Mononuclear cell (primary cell): Measurements from ENCODE around the gene MOB3A. TPM values are rescaled to one million over a fixed set of nuclear protein-coding genes. Genes with fewer than 3 reads are reported as not detected.

Source experiments
- H3K27me3 ChIP-seq: 2 replicates; pipeline ENCODE4 v1.6.0; 2011; ENCODE audit warnings: low read length, control low read depth; ENCODE audit not compliant: insufficient read depth
- H3K4me1 ChIP-seq: 2 replicates; pipeline ENCODE4 v1.5.1; 2011; ENCODE audit warnings: mild to moderate bottlenecking, low read length, control low read depth; ENCODE audit not compliant: insufficient read depth
- H3K4me3 ChIP-seq: 2 replicates; pipeline ENCODE4 v1.5.1; 2011; ENCODE audit warnings: mild to moderate bottlenecking, low read length, moderate library complexity
- H3K9me3 ChIP-seq: 2 replicates; pipeline ENCODE4 v1.5.1; 2011; ENCODE audit warnings: low read depth, mild to moderate bottlenecking, control low read depth, low read length
- total RNA-seq: library from RNA; depleted of rRNA; stranded (reverse); fragments of >200 nt; gene quantifications from one replicate; pipeline ENCODE4 v1.2.3, GENCODE V29; 2012

MOB3A gene
- total RNA-seq, 1 donor: 87.3 TPM

DNA sequence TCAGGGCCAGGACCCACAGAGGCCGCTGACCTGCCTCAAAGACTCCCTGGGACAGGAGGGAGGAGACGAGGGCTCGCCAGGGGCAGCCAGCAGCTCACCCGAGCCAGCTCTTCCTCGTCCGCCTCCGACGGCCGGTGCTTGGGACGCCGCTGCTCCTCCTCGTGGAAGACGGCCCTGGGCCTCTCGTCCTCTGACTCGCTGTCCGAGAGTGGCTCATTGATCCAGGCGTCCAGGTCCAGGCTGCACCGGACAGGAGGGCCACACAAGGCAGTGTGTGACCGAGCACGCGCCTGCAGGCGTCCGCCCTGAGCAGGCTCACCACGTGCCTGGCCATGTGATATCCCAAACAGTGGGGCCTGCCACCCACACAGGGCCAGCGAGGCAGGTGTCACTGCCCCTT is 20.4 kb upstream of the MOB3A start:
- Histone ChIP-seq H3K4me1 (no peaks in the 10 kb centered on the region), H3K27me3 (no peaks in the 10 kb centered on the region), H3K4me3 (no peak overlapping the region), H3K9me3 (no peaks in the 10 kb centered on the region)

DNA sequence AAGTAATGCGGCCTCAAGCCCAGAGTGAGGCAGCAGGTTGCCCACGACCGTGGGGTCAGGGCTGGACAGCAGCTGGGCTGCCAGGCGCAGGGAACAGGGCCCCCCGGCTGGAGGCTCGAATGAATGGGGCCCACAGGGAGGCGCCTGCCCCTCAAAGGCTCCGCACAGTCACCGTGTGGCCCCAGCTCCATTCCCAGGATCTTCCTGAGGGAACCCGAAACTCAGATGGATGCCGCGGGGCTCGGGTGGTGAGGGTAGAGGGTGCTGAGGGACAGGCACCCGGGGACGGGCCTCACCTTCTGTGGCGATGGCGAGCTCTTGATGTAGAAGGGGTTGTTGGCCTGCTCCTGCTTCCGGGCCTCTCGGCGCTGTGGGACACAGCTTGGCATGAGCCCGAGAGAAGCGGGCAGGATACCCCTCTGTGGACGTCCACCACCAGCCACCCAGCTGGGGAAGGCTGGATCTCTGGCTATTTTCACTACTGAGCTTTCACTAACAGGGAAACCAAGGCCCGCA is 19.8 kb upstream of the MOB3A start:
- H3K9me3 ChIP-seq: no peaks in the 10 kb centered on the region
- no peaks in the 10 kb centered on the region for H3K4me1 ChIP-seq
- H3K27me3 ChIP-seq: no peaks in the 10 kb centered on the region
- H3K4me3 ChIP-seq: no peak overlapping the region

DNA sequence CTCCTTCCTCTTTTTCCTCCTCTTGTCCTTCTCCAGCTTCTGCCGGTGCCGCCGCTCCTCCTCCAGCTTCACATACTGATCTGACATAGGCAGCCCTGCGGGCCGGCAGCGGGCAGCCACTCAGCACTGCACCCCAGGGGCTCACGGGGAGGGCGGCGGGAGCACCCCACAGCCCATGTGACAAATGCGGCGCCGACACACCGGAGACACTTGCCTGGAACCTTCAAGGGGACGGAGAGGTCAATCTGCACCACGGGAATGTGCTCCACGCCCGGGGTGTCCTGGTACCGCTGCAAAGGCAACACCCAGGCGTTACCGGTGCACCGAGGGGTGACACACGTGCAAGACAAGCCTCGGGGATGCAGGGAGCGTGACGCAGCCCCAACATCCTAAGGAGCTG is 19.2 kb upstream of the MOB3A start:
- Histone ChIP-seq H3K27me3 (no peaks in the 10 kb centered on the region), H3K4me3 (no peak overlapping the region), H3K9me3 (no peaks in the 10 kb centered on the region), H3K4me1 (no peaks in the 10 kb centered on the region)

DNA sequence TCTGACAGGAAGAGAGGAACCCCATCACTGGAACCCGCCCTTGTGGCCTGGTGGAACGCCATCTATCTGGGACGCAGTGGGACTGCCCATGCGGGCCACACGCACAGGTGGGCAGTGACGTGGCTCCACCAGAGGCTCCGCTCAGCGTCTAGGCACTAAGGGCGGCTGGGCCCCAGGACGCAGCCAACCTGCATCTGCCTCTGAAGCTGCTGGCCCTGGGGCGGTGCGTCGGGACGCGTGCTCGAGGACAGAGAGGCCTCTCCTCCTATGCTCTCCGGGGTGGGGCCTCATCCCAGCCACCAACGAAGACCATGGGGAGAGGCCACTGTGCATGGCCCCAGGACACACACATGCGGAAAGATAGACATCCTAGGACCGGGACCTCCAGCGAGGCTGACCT is 18.7 kb upstream of the MOB3A start:
- no peaks in the 10 kb centered on the region for H3K27me3 ChIP-seq
- H3K9me3 ChIP-seq: no peaks in the 10 kb centered on the region
- no peaks in the 10 kb centered on the region for H3K4me1 ChIP-seq
- no peak overlapping the region for H3K4me3 ChIP-seq

DNA sequence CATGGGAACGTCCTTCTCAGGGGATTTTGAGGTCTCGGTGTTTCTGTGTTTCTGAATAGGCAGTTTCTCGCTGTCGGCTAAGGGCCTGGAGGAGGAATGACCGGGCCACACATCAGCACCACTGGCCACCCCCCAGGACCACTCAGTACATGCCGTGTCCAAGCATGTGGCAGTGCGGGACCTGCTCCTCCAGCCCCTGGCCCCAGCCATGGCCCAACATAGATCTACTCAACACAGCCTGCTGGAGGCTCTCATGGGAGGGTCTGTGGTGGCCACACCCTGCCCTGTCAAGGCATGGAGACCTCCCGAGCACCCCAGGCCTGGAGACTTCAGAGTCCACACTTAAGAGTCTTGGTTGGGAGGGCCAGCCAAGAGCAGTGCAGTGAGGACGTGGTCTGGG is 18.1 kb upstream of the MOB3A start:
- H3K4me1 ChIP-seq: no peaks in the 10 kb centered on the region
- H3K9me3 ChIP-seq: no peaks in the 10 kb centered on the region
- H3K27me3 ChIP-seq: no peaks in the 10 kb centered on the region
- H3K4me3 ChIP-seq: no peak overlapping the region

DNA sequence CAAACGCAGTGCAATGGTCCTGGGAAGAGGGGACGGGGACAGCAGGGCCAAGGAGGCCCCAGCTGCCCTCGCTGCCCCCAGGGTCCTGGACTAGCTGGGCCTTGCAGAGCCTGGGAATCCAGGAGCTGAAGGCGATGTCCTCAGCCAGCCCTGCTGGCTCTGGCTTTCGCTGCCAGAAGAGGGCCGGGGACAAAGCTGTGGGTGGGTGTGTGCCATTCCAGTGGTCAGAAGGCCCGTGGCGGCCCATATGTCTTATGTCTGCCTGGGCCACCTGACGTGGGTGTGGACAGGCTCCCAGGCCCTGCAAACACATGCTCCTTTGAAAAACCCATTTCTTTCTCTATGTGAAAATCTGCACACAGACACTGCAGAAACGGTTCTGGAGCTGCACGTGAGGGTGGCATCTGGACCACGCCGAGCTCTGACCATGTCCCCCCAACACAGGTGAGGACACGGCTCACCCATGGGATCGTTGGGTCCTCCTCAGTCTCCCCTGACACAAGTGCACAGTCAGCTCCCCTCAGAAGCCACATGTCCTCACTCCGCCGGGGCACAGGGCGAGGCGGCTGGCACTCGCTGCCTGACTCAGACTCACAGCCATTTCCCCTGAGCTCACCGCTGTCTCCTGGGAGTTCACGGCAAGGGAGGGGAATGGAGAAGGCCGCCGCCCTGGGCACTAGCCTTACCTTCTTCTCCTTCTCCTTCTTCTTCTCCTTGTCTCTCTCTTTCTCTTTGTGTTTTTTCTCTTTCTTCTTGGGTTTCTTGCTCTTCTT is 17.5 kb upstream of the MOB3A start:
- Histone ChIP-seq H3K27me3 (no peaks in the 10 kb centered on the region), H3K4me1 (no peaks in the 10 kb centered on the region), H3K9me3 (no peaks in the 10 kb centered on the region), H3K4me3 (no peak overlapping the region)

DNA sequence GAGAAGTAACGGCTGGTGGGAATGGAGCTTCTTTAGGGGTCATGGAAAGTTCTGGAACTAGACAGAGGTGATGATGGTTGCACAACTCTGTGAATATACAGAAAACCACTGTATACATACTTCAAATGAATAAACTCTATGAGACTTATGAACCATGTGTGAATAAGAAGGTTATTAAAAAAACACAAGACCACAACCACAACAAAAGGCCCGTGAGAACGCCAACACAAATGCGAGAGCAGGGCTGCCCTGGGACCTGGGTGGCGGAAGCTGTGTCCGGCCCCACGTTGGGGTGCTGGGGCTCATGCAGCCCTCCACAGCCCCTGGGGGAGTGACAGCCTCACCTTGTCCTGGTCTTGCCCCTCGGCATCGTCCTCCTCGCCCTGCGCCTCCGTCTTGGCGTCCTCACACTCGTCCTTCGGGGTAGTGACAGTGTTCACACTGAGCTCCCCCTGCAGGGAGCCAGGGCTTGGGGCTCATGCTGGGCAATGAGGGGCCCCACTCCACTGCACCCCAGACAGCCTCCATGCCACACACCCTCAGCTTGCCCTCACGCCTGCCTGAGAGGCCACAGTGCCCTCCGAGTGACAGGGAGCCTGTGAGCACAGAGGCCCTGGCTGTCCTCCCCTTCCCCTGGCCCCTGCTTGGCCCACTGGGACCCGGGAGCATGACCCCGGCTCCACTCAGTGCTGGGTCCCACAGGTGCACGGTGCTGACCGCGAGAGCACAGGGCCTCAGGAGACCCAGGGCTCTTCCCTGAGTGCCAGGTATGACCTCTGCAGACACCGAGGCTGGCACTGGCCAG is 16.6 kb upstream of the MOB3A start:
- Histone ChIP-seq H3K27me3 (no peaks in the 10 kb centered on the region), H3K4me1 (no peaks in the 10 kb centered on the region), H3K9me3 (no peaks in the 10 kb centered on the region), H3K4me3 (no peak overlapping the region)

DNA sequence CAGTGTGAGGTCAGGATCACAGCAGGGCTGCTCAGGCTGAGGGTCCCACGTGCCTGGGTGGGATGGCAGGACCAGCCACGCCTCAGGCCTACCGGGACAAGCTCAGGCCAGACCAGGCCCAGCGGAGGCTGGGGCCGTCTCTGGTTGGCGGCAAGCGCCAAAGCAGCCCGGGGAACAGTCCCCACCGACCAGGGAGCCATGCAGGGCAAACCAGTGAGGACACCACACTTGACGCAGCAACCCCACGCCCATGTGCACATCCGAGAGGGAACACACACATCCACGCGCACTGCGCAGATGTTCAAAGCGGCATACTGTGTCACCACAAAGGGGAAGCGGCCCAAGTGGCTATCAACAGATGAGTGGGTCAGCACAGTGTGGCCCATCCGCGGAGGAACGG is 15.8 kb upstream of the MOB3A start:
- no peaks in the 10 kb centered on the region for H3K9me3 ChIP-seq
- H3K4me1 ChIP-seq: no peaks in the 10 kb centered on the region

DNA sequence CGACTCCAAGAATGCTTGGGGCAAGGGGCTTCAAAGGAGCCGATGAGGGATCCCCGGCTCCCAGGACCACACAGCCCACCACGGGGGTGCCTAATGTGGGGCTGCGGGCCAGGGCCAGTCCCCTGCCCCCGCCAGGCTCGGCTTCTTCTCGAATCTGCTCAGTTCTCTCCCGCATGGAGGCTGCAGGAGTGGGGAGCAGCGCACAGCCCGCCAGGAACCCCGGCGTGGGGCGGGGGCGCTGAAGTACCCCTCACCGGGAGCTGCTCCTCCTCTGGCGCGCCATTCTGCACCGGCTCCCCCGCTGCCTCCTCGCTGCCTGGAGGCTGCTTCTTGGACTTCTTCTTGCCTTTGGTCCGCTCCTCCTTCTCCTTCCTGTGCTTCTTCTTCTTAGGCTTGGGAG is 15.3 kb upstream of the MOB3A start:
- no peaks in the 10 kb centered on the region for H3K27me3 ChIP-seq
- H3K4me3 ChIP-seq: no peak overlapping the region
- H3K4me1 ChIP-seq: no peaks in the 10 kb centered on the region
- H3K9me3 ChIP-seq: no peaks in the 10 kb centered on the region

More for the DNA sequence above, 15.8 kb upstream of the MOB3A start:
- no peaks in the 10 kb centered on the region for H3K27me3 ChIP-seq
- H3K4me3 ChIP-seq: no peak overlapping the region

DNA sequence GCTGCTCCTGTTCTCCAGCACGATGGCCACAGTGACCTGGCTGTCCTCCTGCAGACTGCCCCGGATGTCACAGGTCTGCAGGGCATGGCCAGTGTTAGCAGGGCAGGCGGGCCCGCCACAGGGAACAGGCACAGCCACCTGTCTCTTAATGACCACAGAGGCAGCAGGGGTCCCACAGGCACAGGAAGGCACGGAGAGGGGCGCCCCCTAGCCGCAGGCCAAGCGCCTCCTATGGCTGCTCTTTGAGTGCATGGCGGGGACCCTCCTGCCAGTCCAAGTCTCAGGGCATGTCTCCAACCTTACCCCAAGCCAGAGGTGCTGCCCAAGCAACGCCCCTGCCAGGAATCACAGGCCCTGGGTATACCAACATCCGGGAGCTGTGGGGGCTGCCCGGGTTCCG is 14.7 kb upstream of the MOB3A start:
- H3K4me1 ChIP-seq: no peaks in the 10 kb centered on the region
- no peaks in the 10 kb centered on the region for H3K9me3 ChIP-seq
- H3K4me3 ChIP-seq: no peak overlapping the region
- no peaks in the 10 kb centered on the region for H3K27me3 ChIP-seq

DNA sequence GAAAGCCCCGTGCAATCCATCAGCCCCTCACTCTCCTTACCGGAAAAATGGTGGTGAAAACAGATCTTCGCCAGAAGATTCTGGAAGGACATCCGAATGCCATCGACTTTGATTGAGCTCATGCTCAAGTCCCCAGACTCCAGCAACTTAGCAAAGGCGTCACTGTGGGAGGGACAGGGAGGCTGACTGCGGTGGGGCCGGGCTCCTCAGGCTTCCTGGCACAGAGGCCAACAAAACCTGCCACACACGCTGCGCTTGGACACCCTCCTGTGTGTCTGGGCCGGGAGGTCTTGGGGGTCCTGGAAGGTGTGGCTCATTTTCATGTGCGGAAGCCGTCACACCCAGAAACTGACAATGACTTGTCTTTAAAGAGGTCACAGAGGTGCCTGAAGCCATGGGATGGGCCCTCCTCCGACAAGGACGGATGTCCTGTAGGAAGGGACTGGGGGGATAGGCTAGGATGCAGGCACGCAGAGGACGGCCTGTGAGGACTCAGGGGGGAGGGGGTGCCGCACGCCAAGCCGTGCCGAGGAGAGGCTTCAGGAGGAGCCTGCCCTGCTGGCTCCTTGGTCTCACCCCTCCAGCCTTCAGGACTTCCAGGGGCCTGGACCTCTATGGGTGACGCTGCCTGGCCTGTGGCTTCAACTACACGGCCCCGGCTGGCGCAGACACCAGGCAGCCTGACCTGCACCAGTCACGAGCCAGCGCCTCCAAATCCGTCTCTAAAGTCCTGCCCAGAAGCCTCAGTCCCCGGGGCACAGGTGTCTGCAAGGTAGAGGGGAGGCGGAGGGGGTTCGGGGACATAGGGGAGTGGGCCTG is 13.1 kb upstream of the MOB3A start:
- Histone ChIP-seq H3K4me3 (no peak overlapping the region), H3K9me3 (no peaks in the 10 kb centered on the region), H3K27me3 (no peaks in the 10 kb centered on the region), H3K4me1 (no peaks in the 10 kb centered on the region)

DNA sequence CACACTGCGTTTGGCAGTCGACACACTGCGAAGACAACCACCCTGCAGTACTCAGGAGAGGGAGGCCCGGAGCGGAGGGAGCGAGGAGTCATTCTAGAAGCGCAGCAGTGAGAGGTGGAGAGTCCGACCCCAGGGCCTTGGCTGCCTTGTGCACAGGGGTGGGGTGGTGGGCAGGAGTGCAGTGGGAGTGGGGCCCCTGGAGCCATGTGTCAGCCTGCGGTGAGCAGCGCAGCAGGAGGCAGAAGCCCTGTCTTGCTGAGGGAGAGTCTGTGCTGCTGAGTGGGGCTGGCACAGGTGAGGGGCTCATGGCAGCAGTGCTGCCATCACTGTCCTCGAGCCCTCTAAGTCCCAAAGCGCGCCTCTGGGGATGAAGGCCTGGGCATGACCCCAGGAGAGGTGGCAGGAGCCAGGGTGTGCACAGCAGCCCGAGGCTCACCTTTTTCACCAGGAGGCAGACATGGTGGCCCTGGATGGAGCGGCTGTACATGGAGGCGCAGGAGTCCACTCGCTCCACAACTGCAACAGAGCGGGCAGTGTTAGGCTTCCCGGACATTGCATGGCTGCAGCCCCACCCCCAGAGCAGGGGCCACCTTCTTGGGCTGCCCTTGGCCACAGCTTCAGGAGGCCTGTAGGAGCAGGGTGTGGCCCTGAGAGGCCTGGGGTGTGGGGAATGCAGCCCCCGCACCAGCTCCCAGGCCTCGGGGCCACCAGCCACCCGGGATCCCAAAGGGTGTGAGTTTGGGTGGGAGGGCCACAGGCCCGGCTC is 12.3 kb upstream of the MOB3A start:
- Histone ChIP-seq H3K4me3 (no peak overlapping the region), H3K27me3 (no peaks in the 10 kb centered on the region), H3K4me1 (no peaks in the 10 kb centered on the region), H3K9me3 (no peaks in the 10 kb centered on the region)

DNA sequence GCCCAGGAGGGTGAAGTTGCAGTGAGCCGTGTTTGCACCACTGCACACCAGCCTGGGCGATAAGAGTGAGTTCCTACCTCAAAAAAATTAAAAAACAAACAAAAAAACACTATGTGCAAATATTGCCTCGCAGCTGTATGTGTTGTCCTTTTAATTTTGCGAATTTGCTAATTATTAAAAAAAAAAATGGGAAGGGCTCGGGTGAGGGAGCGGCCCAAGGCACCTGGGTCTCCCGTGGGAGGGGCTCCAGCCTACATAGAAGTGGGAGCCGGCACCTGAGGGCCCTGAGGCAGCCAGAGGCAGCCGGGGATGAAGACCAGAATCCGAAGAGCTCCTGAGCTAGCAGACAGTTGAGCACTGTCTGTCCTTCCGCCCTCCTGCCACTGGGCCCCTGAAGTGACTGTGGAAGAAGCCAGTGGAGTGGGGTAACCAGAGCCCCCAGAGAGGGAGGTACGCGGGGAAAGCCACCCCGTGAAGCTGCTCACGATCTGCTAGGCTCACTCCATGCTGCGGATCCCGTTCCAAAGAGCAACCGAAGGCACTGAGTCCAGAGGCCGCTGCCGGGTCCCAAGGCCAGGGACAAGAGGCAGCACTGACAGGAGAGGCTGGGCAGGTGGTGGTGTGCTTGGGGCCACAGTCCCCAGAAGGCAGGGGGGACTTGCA is 7.0 kb upstream of the MOB3A start:
- H3K4me1 ChIP-seq: no peaks in the 10 kb centered on the region
- no peaks in the 10 kb centered on the region for H3K9me3 ChIP-seq
- no peak overlapping the region for H3K4me3 ChIP-seq
- no peaks in the 10 kb centered on the region for H3K27me3 ChIP-seq
